ENCODE results near the gene ASB18.

Gene ASB18

GRCh38 chr2:236143811-236144210 is 120.4 kb downstream of the ASB18 start:
- no peaks in the 10 kb centered on the region for H3K9me3 ChIP-seq
- TF ChIP-seq CTCF (IDR thresholded peaks at IDR 0.05; ENCODE audit: low read depth, low read length) = no peak
- DNase-seq = no peak
- no peaks in the 10 kb centered on the region for H3K4me1 ChIP-seq
- H3K4me3 ChIP-seq (ENCODE audit: low read depth, low read length) = no peak overlapping the region
- H3K36me3 ChIP-seq = no peaks in the 10 kb centered on the region
- H3K27me3 ChIP-seq = peaks cover 2% of the 10 kb centered on the region; the same call in 1 of the 2 replicates
